Activated CD4-positive, alpha-beta memory T cell treated with anti-CD3 and anti-CD28 coated beads for 36 hours (primary cell): ENCODE results near the gene ZNF207. TPM values are rescaled to one million over a fixed set of nuclear protein-coding genes. Genes with fewer than 3 reads are reported as not detected.
"Not testable (repeated sequence)": the region's sequence is repeated elsewhere in the genome, so short reads cannot be mapped to it uniquely, and the experiment has no call there.

ENCODE experiments used
- CTCF ChIA-PET: fragments of 350-600 bp; sonication (Branson Sonifier 250); formaldehyde crosslinking; loops from one replicate; lab custom pipeline; 2021; ENCODE audit warnings: antibody characterized with exemption, inconsistent platforms; lab: Charles Lee
- POLR2A ChIA-PET: fragments of 350-600 bp; sonication (Branson Sonifier 250); formaldehyde crosslinking; loops from one replicate; lab custom pipeline; 2021; ENCODE audit warnings: antibody characterized with exemption; lab: Charles Lee
- DNase-seq: peaks from one replicate; pipeline ENCODE4 v3.0.0-alpha.2; 2020
- H3K27ac Mint-ChIP-seq: one replicate; pipeline ENCODE4 v1.8.0; 2021; ENCODE audit warnings: mixed read lengths
- H3K27me3 Mint-ChIP-seq: one replicate; pipeline ENCODE4 v1.8.0; 2021; ENCODE audit warnings: mixed read lengths
- H3K36me3 Mint-ChIP-seq: one replicate; pipeline ENCODE4 v1.8.0; 2021; ENCODE audit warnings: mixed read lengths
- H3K4me1 Mint-ChIP-seq: one replicate; pipeline ENCODE4 v1.8.0; 2021; ENCODE audit warnings: low read depth, mixed read lengths
- H3K4me3 Mint-ChIP-seq: one replicate; pipeline ENCODE4 v1.8.0; 2021; ENCODE audit warnings: mild to moderate bottlenecking, mixed read lengths
- H3K9me3 Mint-ChIP-seq: one replicate; pipeline ENCODE4 v1.8.0; 2021; ENCODE audit warnings: mixed read lengths
- intact Hi-C: fragments of 100-400 bp; cut with micrococcal nuclease; formaldehyde crosslinking; loops from one replicate; pipeline ENCODE4 v1.15.1; 2023
- total RNA-seq, 2 experiments: library from RNA; stranded (reverse); gene quantifications; one replicate each; pipeline ENCODE4 v1.2.3, GENCODE V29; 2021

Gene ZNF207
- total RNA-seq, 2 experiments from 2014 or later, result 192 to 209 TPM

DNA sequence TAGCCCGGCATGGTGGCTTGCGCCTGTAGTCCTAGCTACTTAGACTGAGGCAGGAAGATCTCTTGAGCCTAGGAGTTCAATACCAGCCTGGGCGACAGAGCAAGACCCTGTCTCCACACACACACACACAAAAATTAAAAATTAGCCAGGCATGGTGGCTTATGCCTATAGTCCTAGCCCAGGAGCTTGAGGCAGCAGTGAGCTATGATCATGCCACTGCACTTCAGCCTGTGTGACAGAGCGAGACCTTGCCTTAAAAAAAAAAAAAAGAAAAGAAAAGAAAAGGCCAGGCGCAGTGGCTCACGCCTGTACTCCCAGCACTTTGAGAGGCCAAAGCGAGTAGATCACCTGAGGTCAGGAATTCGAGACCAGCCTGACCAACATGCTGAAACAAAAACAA is 31.9 kb upstream of the ZNF207 start:
- intact Hi-C loops, result loop anchor here (5.0 kb wide), 1 partner anchor 51 kb away; the partner anchor contains the start of gene RHBDL3
- Mint-ChIP-seq H3K36me3 (no peaks in the 10 kb centered on the region), H3K27me3 (peaks cover 8% of the 10 kb centered on the region), H3K4me1 (no peaks in the 10 kb centered on the region), H3K27ac (no peak overlapping the region), H3K4me3 (no peak overlapping the region), H3K9me3 (no peaks in the 10 kb centered on the region)
- no peak for DNase-seq
- ChIA-PET CTCF (interaction anchor here (1.2 to 5.9 kb wide), 7 partner anchors 38 to 340 kb away, joined by 3 to 70 read pairs (median 9); no protein-coding TSS in a partner anchor), POLR2A (no interaction called here)

DNA sequence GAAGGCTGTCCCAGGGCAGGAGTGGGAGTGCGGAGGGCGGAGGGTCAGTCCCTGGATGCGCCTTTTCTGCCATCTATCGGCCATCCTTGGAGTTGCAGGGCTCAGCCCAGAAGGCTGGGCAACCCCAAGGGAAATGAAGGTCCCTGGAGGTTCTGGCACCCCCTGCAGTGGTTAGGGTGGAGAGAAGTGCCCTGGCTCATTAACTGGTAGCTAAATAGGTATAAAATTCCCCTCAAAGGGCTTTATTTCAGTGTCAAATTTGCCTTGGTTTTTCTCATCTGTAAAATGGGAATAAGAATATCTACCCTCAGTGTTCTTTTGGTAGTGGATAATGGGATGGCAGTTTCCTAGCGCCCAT is 30.4 kb upstream of the ZNF207 start:
- peak; percentile 87 for DNase-seq
- CTCF ChIA-PET, result interaction anchor here (0.6 to 5.9 kb wide), 11 partner anchors 9 to 177 kb away, joined by 3 to 70 read pairs (median 4); partner anchors contain the start of gene RHOT1
- Mint-ChIP-seq H3K27ac (no peak overlapping the region), H3K36me3 (no peaks in the 10 kb centered on the region), H3K4me1 (peaks cover 13% of the 10 kb centered on the region), H3K9me3 (no peaks in the 10 kb centered on the region), H3K27me3 (peaks cover 8% of the 10 kb centered on the region), H3K4me3 (peak overlapping the region; percentile 51)
- intact Hi-C loops, result loop anchor here (1.0 to 5.0 kb wide), 2 partner anchors 52 to 66 kb away; partner anchors contain the start of gene RHBDL3
- POLR2A ChIA-PET, result interaction anchor here (1.1 kb wide), 1 partner anchor 14 kb away, joined by 3 read pairs; no protein-coding TSS in a partner anchor

DNA sequence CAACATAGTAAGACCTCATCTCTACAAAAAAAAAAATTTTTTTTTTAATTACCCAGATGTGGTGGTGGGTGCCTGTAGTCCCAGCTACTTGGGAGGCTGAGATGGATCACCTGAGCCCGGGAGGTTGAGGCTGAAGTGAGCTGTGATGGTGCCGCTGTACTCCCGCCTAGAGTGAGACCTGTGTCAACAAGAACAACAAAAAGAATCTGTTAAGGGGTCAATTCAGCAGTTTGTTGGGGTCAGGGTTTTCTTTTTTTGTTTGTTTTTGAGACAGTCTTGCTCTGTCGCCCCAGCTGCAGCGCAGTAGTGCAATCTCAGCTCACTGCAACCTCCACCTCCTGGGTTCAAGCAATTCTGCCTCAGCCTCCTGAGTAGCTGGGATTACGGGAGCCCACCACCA is 29.9 kb upstream of the ZNF207 start:
- H3K27ac Mint-ChIP-seq, intact Hi-C loops, H3K9me3 Mint-ChIP-seq, H3K36me3 Mint-ChIP-seq, DNase-seq, H3K27me3 Mint-ChIP-seq, H3K4me3 Mint-ChIP-seq: not testable (repeated sequence)
- peaks cover 13% of the 10 kb centered on the region for H3K4me1 Mint-ChIP-seq
- CTCF ChIA-PET, result interaction anchor here (0.5 to 5.9 kb wide), 13 partner anchors 8 to 182 kb away, joined by 3 to 70 read pairs (median 4); partner anchors contain the start of gene RHOT1
- POLR2A ChIA-PET, result interaction anchor here (1.1 kb wide), 1 partner anchor 14 kb away, joined by 3 read pairs; no protein-coding TSS in a partner anchor

DNA sequence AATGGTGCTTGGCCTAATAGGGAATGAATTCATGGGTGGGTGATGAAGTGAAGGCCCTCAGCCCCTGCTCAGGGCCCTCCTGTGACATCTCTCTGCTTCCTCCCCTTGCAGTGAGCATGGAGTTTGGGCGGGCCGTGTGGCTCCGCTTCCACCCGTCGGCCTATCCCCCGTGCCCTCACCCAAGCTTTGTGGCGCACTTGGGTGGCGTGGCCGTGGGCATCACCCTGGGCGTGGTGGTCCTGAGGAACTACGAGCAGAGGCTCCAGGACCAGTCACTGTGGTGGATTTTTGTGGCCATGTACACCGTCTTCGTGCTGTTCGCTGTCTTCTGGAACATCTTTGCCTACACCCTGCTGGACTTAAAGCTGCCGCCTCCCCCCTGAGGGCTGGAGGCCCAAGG is 29.1 kb upstream of the ZNF207 start:
- peaks cover 6% of the 10 kb centered on the region for H3K27me3 Mint-ChIP-seq
- H3K27ac Mint-ChIP-seq, result no peak overlapping the region
- CTCF ChIA-PET, result interaction anchor here (0.5 to 5.9 kb wide), 10 partner anchors 9 to 183 kb away, joined by 3 to 70 read pairs (median 4); no protein-coding TSS in a partner anchor
- no peaks in the 10 kb centered on the region for H3K9me3 Mint-ChIP-seq
- intact Hi-C loops, result no loop called here
- no peak overlapping the region for H3K4me3 Mint-ChIP-seq
- peaks cover 13% of the 10 kb centered on the region for H3K4me1 Mint-ChIP-seq
- DNase-seq, result no peak
- POLR2A ChIA-PET, result interaction anchor here (1.1 kb wide), 1 partner anchor 13 kb away, joined by 3 read pairs; no protein-coding TSS in a partner anchor
- no peaks in the 10 kb centered on the region for H3K36me3 Mint-ChIP-seq

GRCh38 chr17:32323046-32323445 is 26.9 kb upstream of the ZNF207 start:
- Mint-ChIP-seq H3K4me3 (no peak overlapping the region), H3K36me3 (no peaks in the 10 kb centered on the region), H3K27me3 (peaks cover 3% of the 10 kb centered on the region), H3K9me3 (no peaks in the 10 kb centered on the region), H3K27ac (no peak overlapping the region), H3K4me1 (peaks cover 13% of the 10 kb centered on the region)
- intact Hi-C loops, result no loop called here
- DNase-seq, result no peak
- CTCF ChIA-PET, result interaction anchor here (1.1 to 5.9 kb wide), 2 partner anchors 9 to 70 kb away, joined by 4 to 70 read pairs; no protein-coding TSS in a partner anchor
- POLR2A ChIA-PET, result no interaction called here

DNA sequence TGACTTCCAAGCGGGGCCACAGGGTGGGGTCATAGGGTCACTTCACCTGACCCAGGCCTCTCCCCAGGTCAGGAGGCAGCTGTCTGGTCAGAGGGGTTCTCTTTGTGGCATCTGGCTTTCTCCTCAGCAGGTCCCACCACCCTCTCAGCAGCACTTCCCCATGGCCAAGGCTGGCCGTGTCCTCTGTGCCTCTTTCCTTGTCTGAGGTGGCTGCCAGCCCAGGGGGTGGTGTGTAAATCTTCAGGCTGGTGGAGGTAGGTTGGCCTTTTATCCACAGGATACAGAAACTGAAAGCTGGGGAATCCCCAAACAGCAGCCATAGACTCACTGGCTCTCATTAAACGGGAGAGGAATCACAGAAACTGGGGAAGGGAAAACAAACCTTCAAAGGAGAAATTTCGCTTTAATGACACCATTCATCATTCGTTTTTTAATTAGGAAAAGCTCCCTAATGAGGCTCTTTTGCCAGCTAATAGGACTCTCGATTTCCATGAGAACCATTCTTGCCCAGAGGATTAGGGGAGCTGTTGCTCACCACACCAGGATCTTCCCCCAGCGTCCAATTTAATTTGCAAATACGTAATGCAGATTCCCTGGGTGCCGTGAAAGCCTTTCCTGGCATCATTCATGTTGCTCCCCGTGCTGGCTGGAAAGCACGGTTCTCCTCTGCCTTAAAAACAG is 26.0 kb upstream of the ZNF207 start:
- H3K27me3 Mint-ChIP-seq, result peaks cover under 1% of the 10 kb centered on the region
- H3K4me3 Mint-ChIP-seq, result no peak overlapping the region
- no peak overlapping the region for H3K27ac Mint-ChIP-seq
- no peaks in the 10 kb centered on the region for H3K36me3 Mint-ChIP-seq
- peaks cover 13% of the 10 kb centered on the region for H3K4me1 Mint-ChIP-seq
- ChIA-PET POLR2A (interaction anchor here (0.5 kb wide), 1 partner anchor 181 kb away, joined by 3 read pairs; the partner anchor contains the start of gene RHOT1), CTCF (interaction anchor here (0.6 to 5.9 kb wide), 4 partner anchors 10 to 71 kb away, joined by 3 to 70 read pairs (median 4); no protein-coding TSS in a partner anchor)
- no peaks in the 10 kb centered on the region for H3K9me3 Mint-ChIP-seq
- DNase-seq, result peak; percentile 50
- intact Hi-C loops, result no loop called here

- Mint-ChIP-seq H3K4me1 (peaks cover 38% of the 10 kb centered on the region), H3K36me3 (peaks cover 2% of the 10 kb centered on the region), H3K9me3 (no peaks in the 10 kb centered on the region), H3K27me3 (no peaks in the 10 kb centered on the region), H3K4me3 (no peak overlapping the region), H3K27ac (no peak overlapping the region)
- ChIA-PET POLR2A (no interaction called here), CTCF (interaction anchor here (0.6 to 1.0 kb wide), 2 partner anchors 9 to 73 kb away, joined by 3 to 4 read pairs; no protein-coding TSS in a partner anchor)
- intact Hi-C loops, result no loop called here
- DNase-seq, result no peak
Measured at GRCh38 chr17:32327911-32328310, 22.0 kb upstream of the ZNF207 start.

GRCh38 chr17:32330147-32330546 is 19.8 kb upstream of the ZNF207 start:
- Mint-ChIP-seq H3K27me3 (no peaks in the 10 kb centered on the region), H3K4me3 (no peak overlapping the region), H3K27ac (peak overlapping the region; percentile 60), H3K9me3 (no peaks in the 10 kb centered on the region), H3K4me1 (peaks cover 25% of the 10 kb centered on the region), H3K36me3 (peaks cover 11% of the 10 kb centered on the region)
- intact Hi-C loops, result no loop called here
- ChIA-PET POLR2A (interaction anchor here (0.7 kb wide), 1 partner anchor 227 kb away, joined by 5 read pairs; no protein-coding TSS in a partner anchor), CTCF (interaction anchor here (0.6 to 2.6 kb wide), 4 partner anchors 10 to 114 kb away, joined by 3 to 6 read pairs (median 3); partner anchors contain the start of gene PSMD11)
- no peak for DNase-seq

- intact Hi-C loops, result no loop called here
- DNase-seq, result no peak
- Mint-ChIP-seq H3K36me3 (peaks cover 11% of the 10 kb centered on the region), H3K9me3 (no peaks in the 10 kb centered on the region), H3K4me1 (peaks cover 25% of the 10 kb centered on the region), H3K27me3 (no peaks in the 10 kb centered on the region), H3K27ac (peak overlapping the region; percentile 70), H3K4me3 (no peak overlapping the region)
- ChIA-PET CTCF (interaction anchor here (0.6 to 2.6 kb wide), 7 partner anchors 9 to 131 kb away, joined by 3 to 7 read pairs (median 4); partner anchors contain the start of gene PSMD11), POLR2A (interaction anchor here (0.7 kb wide), 1 partner anchor 9 kb away, joined by 3 read pairs; no protein-coding TSS in a partner anchor)
Measured at GRCh38 chr17:32331243-32332040, 18.5 kb upstream of the ZNF207 start.

DNA sequence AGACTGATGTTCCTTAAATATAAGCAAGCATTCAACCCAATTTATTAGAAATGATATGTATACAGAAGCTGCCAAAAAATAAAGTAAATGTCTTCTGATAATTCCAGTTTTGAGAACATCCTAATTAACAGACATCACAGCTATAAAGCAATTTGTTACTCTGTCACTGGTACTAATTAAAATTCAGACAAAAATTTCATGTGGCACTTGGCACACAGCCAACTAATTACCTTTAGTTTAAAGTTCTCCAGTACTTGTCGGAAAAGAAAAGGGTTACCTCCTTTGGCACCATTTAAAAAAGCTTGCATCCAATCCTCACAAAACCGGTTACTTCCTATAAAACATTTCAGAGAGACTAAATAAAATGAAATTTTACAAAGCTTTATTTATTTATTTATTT is 16.8 kb upstream of the ZNF207 start:
- Mint-ChIP-seq H3K9me3 (no peaks in the 10 kb centered on the region), H3K4me3 (no peak overlapping the region)

DNA sequence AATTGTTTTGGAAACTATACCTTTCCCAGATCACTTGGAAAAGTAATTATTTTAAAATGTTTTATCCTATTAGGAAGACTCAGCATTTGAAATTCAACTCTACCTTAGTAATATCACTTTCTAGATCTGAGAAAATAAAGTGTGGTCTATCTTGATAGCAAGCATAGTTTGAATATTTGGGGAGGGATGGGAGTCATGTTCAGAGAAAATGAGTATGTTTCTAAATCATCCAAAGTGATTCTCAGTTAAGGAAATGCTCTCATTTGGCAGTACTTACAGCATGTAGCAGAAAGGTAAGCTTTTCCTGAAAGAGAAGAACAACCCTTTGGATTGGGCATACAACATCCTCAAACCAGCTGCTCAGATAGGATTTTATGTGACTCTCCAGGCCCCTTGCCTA is 14.9 kb upstream of the ZNF207 start:
- H3K4me3 Mint-ChIP-seq, result no peak overlapping the region
- H3K9me3 Mint-ChIP-seq, result no peaks in the 10 kb centered on the region
- ChIA-PET POLR2A (no interaction called here), CTCF (no interaction called here)
- H3K27ac Mint-ChIP-seq, result no peak overlapping the region
- H3K27me3 Mint-ChIP-seq, result no peaks in the 10 kb centered on the region
- H3K4me1 Mint-ChIP-seq, result peaks cover 23% of the 10 kb centered on the region
- no peak for DNase-seq
- intact Hi-C loops, result no loop called here
- peaks cover 19% of the 10 kb centered on the region for H3K36me3 Mint-ChIP-seq

More for the DNA sequence above, 16.8 kb upstream of the ZNF207 start:
- Mint-ChIP-seq H3K4me1 (peaks cover 25% of the 10 kb centered on the region), H3K27ac (no peak overlapping the region), H3K27me3 (no peaks in the 10 kb centered on the region), H3K36me3 (peaks cover 14% of the 10 kb centered on the region)
- intact Hi-C loops, result no loop called here
- POLR2A ChIA-PET, result interaction anchor here (1.1 kb wide), 1 partner anchor 13 kb away, joined by 3 read pairs; no protein-coding TSS in a partner anchor
- CTCF ChIA-PET, result no interaction called here
- no peak for DNase-seq
